Iris pigment epithelial cell (primary cell): ENCODE measurements around the gene RAD9A.

Source experiments
- DNase-seq: peaks from one replicate; pipeline ENCODE4 v3.0.0-alpha.2; 2011; ENCODE audit warnings: low read depth

Gene RAD9A

DNA sequence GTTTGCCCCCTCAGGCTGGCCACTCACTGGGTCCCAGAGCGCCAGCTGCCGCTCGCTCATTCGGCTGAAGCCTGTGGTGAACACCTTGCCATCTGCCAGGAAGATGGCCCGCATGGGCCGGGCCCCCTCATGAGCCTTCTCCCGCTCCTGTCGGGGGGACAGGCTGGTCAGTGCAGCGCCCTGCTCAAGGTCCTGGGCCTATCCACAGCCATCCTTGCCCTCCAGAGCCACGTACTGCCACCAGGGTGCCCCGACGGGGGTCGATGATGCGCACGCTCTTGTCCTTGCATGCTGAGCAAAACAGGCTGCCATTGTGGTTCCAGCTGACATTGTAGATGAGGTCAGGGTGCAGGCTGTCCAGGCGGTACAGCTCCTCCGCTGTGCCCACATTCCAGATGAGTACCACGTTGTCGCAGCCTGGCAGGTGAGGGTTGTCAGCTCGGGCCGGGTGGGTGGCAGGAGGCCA, 49.3 kb downstream of the RAD9A start:
- no peak for DNase-seq

DNA sequence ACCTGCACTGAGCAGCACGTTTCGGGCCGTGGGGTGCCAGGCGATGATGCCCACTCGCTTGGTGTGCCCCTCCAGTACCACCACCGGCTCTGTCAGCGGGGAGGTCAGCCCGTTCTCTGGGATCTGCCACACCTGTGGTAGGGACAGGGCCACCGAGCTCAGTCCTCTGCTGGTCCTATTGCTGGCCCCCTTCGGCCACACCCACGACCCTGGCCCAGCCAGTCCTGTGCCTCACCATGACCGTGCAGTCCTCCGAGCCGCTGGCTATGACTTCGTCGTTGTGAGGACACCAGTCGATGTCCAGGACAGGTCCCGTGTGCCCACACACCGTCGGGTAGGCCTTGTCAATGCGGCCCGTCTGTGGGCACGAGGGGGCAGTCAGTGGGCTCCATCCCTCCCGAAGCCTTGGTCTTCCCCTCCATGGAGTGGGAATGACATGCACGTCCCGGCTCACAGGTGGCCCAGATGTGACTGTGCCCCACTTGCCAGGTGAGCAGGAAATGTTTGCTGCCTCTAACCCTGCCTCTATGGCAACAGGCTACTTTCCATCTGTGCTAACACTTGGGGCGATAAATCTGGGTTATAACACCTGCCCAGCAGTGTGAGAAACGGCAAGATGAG, 50.1 kb downstream of the RAD9A start:
- DNase-seq, result no peak

DNA sequence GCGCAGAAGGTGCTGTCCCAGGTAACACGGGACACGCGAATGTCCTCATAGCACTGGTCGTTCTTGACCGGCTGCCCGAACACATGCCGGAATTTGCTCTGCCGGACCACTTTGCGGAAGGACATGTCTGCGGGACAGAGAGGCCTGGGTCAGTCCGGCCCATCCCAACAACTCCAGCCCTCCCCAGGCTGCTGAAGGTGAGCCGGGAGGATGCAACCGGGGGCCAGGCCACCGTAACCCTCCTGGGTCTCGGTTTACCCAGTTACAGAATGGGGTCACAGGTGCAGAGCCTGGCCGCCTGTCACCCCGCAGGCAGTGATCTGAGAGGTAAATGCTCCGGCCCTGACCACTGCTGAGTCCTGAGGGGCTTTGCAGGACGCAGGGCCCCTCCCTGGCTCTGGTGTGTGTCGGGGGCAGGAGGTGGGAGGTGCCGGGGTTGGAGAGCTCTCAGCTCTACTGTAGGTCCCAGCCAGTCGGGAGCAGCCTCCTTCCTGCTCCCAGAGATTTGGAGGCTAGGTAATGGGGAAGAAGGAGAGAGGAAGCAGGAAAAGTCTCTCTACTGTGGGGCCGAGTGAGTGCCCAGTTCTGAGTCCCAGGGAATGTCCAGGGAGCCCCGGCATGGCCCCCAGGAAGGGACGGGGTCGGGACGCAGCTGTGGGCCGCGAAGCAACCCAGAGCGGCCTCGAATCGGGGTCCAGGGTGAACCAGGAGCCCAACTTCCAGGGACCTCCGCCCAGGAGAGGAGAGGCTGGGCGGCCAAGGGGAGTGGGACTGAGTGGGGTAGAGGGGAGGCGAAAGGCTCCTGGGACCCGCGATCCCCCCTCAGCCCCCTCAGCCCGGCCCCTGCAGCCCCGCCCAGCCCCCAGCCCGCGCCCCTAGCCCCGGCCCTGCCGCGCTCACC, 51.0 kb downstream of the RAD9A start:
- DNase-seq, result no peak

DNA sequence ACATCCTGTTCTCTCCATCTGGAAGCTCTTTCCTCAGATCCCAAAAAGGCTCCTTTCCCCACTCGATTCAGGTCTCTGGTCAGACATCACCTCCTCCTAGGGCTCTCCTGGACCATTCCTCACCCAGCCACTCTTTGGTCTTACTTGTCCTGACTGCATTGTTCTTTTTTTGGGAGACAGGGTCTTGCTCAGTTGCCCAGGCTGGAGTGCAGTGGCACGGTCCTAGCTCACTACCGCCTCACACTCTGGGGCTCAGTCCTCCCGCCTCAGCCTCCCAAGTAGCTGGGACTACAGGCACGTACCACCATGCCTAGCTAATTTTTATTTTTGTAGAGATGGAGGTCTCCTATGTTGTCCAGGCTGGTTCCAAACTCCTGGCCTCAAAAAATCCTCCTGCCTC, 53.7 kb downstream of the RAD9A start:
- DNase-seq, result no peak
